Prostate gland (tissue), 2 donors: ENCODE data around the gene CTSO. TPM values are rescaled to one million over a fixed set of nuclear protein-coding genes. Genes with fewer than 3 reads are reported as not detected.

ENCODE experiments used
- DNase-seq: peaks from one replicate; pipeline ENCODE4 v3.0.0-alpha.2; 2019; ENCODE audit warnings: low spot score
- H3K27ac ChIP-seq, 2 donors: fragments of 200-600 bp; sonication (generic); 2 replicates each; pipeline ENCODE4 v1.5.1; 2017 to 2019
- H3K27me3 ChIP-seq: fragments of 200-600 bp; sonication (generic); replicated peaks from 2 replicates; pipeline ENCODE4 v1.5.1; 2019; ENCODE audit not compliant: insufficient read depth
- H3K36me3 ChIP-seq, 2 donors: fragments of 200-600 bp; sonication (generic); 1 replicate in 1 of 2; 2 replicates in 1 of 2; pipeline versions ENCODE4 v1.5.1 to v1.8.1; 2017 to 2019
- H3K4me1 ChIP-seq: fragments of 200-600 bp; sonication (generic); replicated peaks from 2 replicates; pipeline ENCODE4 v1.5.1; 2019
- H3K4me3 ChIP-seq, 2 donors: fragments of 200-600 bp; sonication (generic); 2 replicates each; pipeline ENCODE4 v1.5.1; 2017 to 2019
- H3K9me3 ChIP-seq: fragments of 200-600 bp; sonication (generic); 2 replicates; pipeline ENCODE4 v1.5.1; 2017
- CTCF ChIP-seq, 4 experiments: fragments of 200-600 bp in 2 of 4; fragments of 450-650 bp in 2 of 4; sonication (generic) in 2 of 4; IDR thresholded peaks; 1 replicate in 3 of 4; 2 replicates in 1 of 4; pipeline ENCODE4 v1.5.1; 2016 to 2019; ENCODE audit warnings: antibody characterized with exemption in 4 of 4, mild to moderate bottlenecking in 2 of 4, moderate library complexity in 2 of 4
- POLR2A ChIP-seq: fragments of 450-650 bp; IDR thresholded peaks from one replicate; pipeline ENCODE4 v1.6.1; 2016; ENCODE audit warnings: antibody characterized with exemption, mild to moderate bottlenecking
- POLR2AphosphoS5 ChIP-seq: sonication (generic); formaldehyde crosslinking; IDR thresholded peaks from one replicate; pipeline ENCODE4 v1.6.1; 2017; ENCODE audit warnings: antibody characterized with exemption
- WGBS: methylation state at CpG from one replicate; pipeline ENCODE4 v1.1.5; 2018; 5-methylcytosine and 5-hydroxymethylcytosine counted together
- intact Hi-C: fragments of 100-400 bp; cut with DNase I; formaldehyde crosslinking; loops from one replicate; pipeline ENCODE4 v1.14.2; 2022
- total RNA-seq, 2 donors: library from RNA; depleted of rRNA; stranded (reverse); fragments of >200 nt; gene quantifications; one replicate each; pipeline ENCODE4 v1.1.0, GENCODE V29; 2016

The CTSO gene
- total RNA-seq, 2 donors from 2014 or later, result 24.9 to 37.5 TPM

DNA sequence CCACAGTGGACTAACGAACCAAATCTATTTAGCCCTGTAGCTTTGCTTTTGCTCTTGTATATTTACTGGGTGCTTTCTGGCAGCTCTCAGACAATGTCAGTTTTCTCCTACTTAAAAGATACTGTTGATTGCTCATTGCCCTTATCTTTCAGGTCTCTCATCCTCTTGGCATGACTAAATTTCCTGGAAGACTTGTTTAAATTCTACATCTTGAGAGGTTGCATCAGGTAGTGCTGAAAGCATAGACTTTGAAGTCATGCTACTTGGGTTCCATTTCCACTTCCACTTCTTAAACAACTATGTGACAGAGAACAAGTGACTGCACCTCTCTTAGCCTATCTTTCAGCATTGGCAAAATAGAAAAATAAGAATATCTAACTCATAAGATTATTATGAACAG, 41.8 kb downstream of the CTSO start:
- H3K9me3 ChIP-seq, result no peaks in the 10 kb centered on the region
- no peaks in the 10 kb centered on the region for H3K36me3 ChIP-seq
- H3K27me3 ChIP-seq, result no peaks in the 10 kb centered on the region
- no peak for DNase-seq
- no peaks in the 10 kb centered on the region for H3K4me1 ChIP-seq
- H3K4me3 ChIP-seq, result no peak overlapping the region
- intact Hi-C loops, result no loop called here
- no peak for TF ChIP-seq POLR2AphosphoS5
- TF ChIP-seq POLR2A, result no peak
- TF ChIP-seq CTCF (IDR thresholded peaks at IDR 0.05), result no peak
- H3K27ac ChIP-seq, result no peak overlapping the region
- WGBS, result 88% methylated on average over 1 of the region's 1 CpG

DNA sequence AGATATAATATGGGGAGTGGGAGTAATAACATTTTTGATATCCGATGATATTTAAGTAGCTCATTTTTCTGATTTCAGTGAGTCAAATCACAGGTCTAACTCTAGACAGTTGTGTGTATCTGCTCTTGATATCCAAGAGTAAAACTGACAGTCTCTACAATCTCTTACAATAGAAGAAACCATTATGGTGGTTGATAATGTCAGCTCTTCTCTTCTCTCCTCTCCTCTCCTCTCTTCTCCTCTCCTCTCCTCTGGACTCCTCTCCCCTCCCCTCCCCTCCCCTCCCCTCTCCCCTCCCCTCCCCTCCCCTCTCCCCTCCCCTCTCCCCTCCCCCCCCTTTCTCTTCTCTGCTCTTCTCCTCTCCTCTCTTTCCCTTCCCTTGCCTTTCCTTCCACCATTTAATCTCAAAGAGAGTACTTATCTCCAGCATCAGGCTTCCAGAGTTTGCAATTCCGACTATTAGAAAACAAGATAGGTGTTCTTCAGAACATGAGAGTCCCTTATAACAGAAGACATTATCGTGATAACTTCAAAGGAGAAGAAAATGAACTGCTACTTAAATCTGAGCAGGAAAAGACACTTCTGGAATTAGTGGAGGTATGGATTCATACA, 43.9 kb downstream of the CTSO start:
- H3K4me3 ChIP-seq, result no peak overlapping the region
- TF ChIP-seq CTCF (IDR thresholded peaks at IDR 0.05), result no peak
- TF ChIP-seq POLR2A, result no peak
- TF ChIP-seq POLR2AphosphoS5, result no peak
- no peaks in the 10 kb centered on the region for H3K4me1 ChIP-seq
- H3K27me3 ChIP-seq, result no peaks in the 10 kb centered on the region
- H3K36me3 ChIP-seq, result no peaks in the 10 kb centered on the region
- DNase-seq, result no peak
- H3K9me3 ChIP-seq, result no peaks in the 10 kb centered on the region
- H3K27ac ChIP-seq, result no peak overlapping the region
- WGBS, result 95% methylated on average over 3 of the region's 3 CpGs
- intact Hi-C loops, result no loop called here

GRCh38 chr4:155908187-155909139, 45.2 kb downstream of the CTSO start:
- no peak for DNase-seq
- H3K4me1 ChIP-seq, result no peaks in the 10 kb centered on the region
- H3K36me3 ChIP-seq, result no peaks in the 10 kb centered on the region
- intact Hi-C loops, result no loop called here
- no peak overlapping the region for H3K27ac ChIP-seq
- WGBS, result 93% methylated on average over 4 of the region's 4 CpGs
- no peaks in the 10 kb centered on the region for H3K27me3 ChIP-seq
- no peak overlapping the region for H3K4me3 ChIP-seq
- no peaks in the 10 kb centered on the region for H3K9me3 ChIP-seq
- TF ChIP-seq CTCF (IDR thresholded peaks at IDR 0.05) (no peak), POLR2A (no peak), POLR2AphosphoS5 (no peak)

DNA sequence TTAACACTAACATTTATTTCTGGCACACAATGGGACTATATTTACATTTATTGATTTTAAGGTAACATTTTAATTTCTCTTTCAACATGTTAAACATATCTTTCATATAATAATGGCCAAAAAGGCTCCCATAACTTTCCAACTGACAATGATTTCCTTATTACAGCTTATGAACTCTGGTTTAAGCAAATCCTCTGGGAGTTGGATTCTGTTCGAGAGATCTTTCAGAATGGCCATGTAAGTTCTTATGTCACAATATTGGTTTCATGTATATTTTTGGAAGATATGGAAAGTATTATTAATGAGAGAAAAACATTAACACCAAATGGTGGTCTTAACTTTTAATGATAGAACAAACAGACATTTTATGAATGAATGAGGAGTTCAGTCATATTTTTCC, 46.1 kb downstream of the CTSO start:
- H3K27ac ChIP-seq, result no peak overlapping the region
- no peaks in the 10 kb centered on the region for H3K36me3 ChIP-seq
- intact Hi-C loops, result no loop called here
- TF ChIP-seq POLR2AphosphoS5, result no peak
- TF ChIP-seq CTCF (IDR thresholded peaks at IDR 0.05), result no peak
- TF ChIP-seq POLR2A, result no peak
- no peak overlapping the region for H3K4me3 ChIP-seq
- H3K9me3 ChIP-seq, result no peaks in the 10 kb centered on the region
- WGBS, result 90% methylated on average over 1 of the region's 1 CpG
- no peaks in the 10 kb centered on the region for H3K4me1 ChIP-seq
- no peaks in the 10 kb centered on the region for H3K27me3 ChIP-seq
- no peak for DNase-seq
